Measurements from ENCODE around the gene NRP1.

- no peak for TF ChIP-seq EZH2 (IDR thresholded peaks at IDR 0.05; ENCODE audit: borderline replicate concordance, low read depth, low read length, poor library complexity, severe bottlenecking)
- no peak for TF ChIP-seq CTCF (conservative IDR thresholded peaks at IDR 0.05; ENCODE audit: low read depth, low read length)
Observed at GRCh38 chr10:33229252-33229948, 105.1 kb downstream of the NRP1 start.
